ENCODE data around the gene PSME3IP1.
"Not testable (repeated sequence)": the region's sequence is repeated elsewhere in the genome, so short reads cannot be mapped to it uniquely, and the experiment has no call there.

PSME3IP1 gene, protein sequence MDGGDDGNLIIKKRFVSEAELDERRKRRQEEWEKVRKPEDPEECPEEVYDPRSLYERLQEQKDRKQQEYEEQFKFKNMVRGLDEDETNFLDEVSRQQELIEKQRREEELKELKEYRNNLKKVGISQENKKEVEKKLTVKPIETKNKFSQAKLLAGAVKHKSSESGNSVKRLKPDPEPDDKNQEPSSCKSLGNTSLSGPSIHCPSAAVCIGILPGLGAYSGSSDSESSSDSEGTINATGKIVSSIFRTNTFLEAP

DNA sequence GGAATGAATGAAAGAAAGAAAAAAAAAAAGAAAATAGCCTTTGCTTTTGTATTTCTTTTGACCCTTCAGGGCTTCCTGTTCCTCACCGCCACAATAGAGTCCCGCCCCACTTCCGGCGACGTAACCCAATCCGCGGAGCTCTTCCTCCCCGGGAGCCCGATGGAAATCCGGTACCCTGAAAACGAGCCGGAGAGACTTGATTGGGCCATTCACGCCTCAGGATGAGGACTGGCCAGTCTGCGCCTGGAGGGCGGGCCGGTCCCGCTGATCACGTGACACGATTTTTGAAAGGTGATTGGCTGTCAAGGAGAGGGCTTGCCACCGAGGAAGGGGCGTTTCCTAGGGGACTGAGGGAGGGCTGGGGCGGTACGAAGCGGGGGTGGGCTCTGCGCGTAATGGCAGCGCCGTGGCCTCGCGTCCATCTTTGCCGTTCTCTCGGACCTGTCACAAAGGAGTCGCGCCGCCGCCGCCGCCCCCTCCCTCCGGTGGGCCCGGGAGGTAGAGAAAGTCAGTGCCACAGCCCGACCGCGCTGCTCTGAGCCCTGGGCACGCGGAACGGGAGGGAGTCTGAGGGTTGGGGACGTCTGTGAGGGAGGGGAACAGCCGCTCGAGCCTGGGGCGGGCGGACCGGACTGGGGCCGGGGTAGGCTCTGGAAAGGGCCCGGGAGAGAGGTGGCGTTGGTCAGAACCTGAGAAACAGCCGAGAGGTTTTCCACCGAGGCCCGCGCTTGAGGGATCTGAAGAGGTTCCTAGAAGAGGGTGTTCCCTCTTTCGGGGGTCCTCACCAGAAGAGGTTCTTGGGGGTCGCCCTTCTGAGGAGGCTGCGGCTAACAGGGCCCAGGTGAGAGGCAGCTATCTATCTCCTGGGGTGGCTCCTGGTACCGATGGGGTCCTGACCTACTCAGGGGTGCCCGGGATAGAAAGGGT lies at the start of gene PSME3IP1, which contains the start of gene RSPRY1:
Gene PSME3IP1 (minus strand): TSS at position 95 of the 927 bp plus-strand sequence. CDS start 12,185 bp downstream, outside the sequence.
Gene RSPRY1 (plus strand): TSS at position 385 of the 927 bp plus-strand sequence. CDS start 18,330 bp downstream, outside the sequence.
- FAIRE-seq: peak; percentile 94
- peak; percentile 98 for DNase-seq (ENCODE audit: low spot score)

DNA sequence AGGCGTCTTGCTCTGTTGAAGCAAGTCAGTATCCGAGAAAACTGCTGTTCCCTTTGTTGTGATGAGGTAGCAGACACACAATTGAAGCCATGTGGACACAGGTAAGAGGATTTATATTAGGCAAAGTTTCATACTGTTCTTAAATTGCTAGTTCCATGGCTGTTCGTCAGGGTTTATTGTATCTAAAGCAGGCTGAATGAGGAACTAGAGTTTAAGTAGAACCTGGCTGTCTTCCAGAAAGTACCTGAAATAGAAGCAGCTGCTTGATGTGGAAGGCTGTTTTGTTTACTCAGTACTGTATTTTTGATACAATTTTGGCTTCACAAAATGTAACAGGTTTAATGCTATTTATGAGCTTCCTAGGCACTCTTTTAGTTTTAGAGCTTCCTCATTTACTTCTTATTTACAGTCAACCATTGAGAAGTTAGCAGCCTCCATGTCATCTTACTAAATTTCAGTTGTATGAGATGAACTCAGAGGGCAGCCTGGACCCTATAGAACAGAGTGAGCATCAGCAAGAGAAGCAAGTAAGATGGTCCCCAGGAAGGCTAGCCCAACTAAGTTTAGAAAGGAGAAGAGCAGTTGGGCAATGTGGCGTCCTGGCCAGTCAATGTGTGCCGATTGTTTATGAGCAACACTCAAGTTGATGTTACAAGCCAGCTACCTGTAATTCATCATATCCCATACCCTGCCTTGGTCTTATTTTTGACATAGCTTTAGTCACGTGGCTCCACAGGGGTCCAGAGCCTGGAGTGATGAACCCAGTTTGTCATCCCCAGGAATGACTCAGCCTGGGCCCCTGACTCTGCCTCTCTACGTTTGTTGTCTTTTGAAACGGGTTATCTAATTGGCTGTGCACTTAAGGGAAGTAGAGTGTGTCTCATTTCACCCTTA lies 49.5 kb upstream of the PSME3IP1 start:
- FAIRE-seq (no peak), DNase-seq (ENCODE audit: low spot score) (peak; percentile 69)

DNA sequence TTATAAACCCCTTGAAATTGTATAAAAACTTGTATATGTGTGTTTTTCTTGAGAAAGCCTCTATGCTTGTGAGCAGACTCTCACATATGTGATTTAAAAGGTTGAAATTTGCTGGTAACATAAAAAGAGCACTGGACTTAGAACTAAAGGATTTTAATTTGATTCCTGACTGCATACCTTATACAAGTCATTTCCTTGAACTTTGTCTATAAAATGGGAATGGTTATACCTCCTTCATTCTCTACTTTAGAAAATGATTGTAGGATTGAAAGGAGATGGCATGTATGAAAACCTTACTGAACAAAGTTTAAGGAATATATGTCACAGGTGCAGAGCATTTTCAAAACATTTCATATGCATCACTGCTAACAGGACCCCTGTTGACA lies 48.9 kb upstream of the PSME3IP1 start:
- DNase-seq (ENCODE audit: low spot score) (no peak), FAIRE-seq (no peak)

DNA sequence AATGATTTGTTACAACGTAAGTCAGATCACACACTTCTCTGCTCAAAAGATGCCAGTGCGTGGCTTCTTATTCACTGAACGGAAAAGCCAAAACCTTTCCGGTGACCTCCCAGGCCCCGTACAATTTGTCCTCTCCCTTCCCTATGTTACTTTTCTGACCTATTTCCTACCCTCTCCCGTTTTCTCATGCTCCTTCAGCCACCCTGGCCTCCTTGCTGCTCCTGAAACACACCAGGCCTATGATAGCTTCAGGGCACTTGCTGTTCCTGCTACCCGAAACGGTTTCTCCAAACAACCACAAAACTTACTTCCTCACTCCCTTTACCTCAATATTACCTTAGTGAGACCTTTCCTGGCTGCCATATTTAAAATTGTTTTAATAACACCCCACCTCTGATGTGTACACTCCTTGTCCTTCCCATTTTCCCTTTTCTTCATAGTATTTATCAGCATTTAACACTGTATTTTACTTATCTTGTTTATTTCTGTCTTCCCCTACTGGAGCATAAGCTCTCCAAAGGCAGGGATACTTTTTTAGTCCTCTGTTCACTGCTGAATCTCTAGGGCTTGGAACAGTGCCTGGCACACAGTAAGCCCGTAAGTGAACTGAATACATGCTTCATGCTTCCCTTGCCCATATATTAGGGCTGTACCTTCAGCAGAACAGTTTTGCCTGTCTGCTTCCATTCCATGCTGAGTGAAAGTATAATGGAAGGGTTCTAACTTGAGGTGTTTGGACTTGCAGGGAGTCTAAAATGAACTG lies 48.3 kb upstream of the PSME3IP1 start:
- no peak for FAIRE-seq

DNA sequence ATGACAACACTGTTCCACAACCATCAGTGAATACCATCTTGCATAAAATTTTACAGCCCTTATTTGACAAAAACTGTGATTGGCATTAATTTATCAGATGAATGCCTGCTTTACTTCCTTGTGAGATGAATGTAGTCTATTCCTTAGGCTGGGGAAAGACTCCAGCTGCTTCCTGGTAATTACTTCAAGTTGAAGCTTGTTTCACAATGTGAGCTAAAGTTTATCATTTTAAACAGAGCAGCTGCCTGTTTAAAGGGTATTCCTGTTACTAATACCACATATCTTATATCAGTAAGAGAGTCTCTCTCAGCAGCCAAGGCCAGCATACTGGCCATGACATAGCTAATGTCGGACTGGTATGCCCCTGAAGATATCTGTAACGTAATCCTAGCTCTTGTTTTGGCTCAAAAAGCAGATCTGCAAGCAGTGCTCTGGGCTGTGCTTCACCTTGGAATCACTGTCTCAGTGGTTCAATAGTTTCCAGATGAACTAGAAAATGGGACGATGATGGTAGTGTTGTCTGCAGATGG lies 46.0 kb upstream of the PSME3IP1 start:
- FAIRE-seq (no peak), DNase-seq (ENCODE audit: low spot score) (no peak)

More for the DNA sequence above, 48.3 kb upstream of the PSME3IP1 start:
- no peak for DNase-seq (ENCODE audit: low spot score)

DNA sequence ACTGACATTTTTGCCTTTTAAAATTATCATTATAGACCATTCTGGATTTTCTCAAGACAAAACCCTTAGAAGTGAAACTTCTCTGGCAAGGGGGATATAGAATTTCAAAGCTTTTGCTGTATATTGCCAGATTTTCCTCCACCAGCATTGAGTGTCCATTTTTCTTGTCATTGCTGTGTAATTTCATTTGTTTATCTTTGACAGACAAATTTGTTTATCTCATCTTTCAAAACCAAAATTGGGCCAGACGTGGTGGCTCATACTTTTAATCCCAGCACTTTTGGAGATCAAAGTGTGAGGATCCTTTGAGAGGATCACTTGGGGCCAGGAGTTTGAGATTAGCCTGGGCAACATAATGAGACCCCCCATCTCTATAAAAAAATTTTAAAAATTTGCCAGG lies 43.2 kb upstream of the PSME3IP1 start:
- FAIRE-seq (no peak), DNase-seq (ENCODE audit: low spot score) (no peak)

DNA sequence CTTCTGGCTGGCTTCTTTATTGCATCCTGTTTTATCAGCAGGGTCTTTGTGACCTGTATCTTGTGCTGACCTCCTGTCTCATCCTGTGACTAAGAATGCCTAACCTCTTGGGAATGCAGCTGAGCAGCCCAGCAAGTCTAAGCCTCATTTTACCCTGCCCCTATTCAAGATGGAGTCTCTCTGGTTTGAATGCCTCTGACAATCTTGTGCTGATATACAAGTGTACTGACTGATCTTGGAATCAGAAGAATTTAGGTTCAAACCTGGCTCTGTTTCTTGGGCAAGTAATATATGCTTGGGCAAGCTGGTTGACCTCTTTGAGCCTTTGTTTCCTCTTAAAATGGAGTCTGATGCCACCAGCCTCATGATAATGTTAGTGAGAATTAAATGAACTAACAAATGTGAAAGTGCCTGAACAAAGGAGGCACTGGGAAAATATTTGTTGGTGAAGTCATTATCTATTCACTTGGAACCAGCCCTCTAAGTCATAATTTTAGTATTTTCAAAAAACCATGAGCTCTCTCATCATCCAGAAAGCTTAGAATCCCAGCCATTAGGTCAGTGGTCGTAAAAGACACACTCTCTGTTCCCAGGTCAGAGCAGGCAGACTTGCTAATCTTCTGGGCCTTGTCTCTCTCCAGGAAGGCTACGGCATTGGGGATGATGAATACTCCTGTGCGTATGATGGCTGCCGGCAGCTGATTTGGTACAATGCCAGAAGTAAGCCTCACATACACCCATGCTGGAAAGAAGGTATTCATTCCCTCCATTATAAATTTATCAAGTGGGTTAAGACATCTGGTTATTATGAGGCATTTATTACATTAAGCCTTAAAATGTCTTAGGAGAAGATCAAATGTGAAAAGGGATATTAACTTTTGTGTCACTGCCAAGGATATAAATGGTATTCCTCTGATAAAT lies 41.1 kb upstream of the PSME3IP1 start:
- no peak for FAIRE-seq

DNA sequence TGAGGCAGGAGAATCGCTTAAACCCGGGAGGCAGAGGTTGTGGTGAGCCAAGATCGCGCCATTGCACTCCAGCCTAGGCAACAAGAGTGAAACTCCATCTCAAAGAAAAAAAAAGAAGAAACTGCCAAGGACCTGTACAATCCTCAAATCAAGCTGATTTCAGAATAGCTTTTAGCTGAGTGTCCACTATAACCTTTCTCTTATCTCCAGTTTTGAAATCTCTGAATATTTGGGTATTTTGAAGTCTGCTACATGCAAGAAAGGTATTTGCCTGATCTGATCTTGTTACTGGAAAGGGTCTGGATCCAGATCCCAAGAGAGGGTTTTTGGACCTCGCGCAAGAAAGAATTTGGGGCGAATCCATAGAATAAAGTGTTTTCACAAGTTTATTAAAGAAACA lies 40.1 kb upstream of the PSME3IP1 start:
- no peak for FAIRE-seq

More for the DNA sequence above, 41.1 kb upstream of the PSME3IP1 start:
- no peak for DNase-seq (ENCODE audit: low spot score)

DNA sequence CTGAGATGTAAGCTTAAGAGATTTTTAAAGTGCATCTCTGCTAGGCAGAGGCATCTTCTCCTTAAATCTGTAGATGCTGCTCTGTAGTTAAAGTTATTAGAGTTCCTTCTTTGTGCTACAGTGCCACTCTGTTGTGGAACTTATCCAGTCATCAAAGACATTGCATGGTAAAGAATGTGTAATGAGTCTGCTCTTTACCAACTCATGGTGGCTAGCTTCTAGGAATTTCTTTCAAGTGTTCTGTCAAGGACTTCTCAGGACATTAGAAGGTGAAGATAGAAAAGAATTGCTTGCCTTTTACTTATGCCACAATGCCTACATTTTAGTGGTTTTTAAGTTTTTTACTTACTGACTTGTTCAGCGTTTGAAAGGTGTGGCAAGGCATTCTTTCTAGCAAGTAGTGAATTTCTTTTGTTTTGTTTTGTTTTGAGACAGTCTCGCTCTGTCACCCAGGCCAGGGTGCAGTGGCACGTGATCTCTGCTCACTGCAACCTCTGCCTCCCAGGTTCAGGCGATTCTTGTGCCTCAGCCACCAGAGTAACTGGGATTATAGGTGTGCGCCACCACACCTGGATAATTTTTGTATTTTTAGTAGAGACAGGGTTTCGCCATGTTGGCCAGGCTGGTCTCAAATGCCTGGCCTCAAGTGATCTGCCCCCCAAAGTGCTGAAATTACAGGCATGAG lies 39.0 kb upstream of the PSME3IP1 start:
- DNase-seq (ENCODE audit: low spot score): no peak
- no peak for FAIRE-seq

More for the DNA sequence above, 40.1 kb upstream of the PSME3IP1 start:
- DNase-seq (ENCODE audit: low spot score): no peak

DNA sequence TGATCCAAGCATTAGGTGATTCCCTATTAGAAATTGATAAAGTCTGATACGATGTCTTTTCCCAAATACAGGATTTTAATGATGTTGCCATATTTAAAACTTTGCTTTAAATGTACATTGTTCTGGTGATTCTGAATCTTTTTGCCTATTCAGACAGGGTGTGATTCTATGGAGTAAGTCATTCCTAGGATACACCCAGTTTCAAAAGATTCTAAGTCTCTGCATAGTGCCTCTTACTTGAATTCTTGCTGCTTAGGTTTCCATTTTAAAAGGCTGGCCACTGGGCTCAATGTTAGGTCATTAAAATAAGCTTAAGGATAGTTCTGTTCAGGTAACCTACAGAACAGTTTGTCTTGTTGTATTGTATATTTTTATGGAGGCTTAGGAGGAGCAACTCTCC lies 37.2 kb upstream of the PSME3IP1 start:
- no peak for DNase-seq (ENCODE audit: low spot score)
- FAIRE-seq: no peak

DNA sequence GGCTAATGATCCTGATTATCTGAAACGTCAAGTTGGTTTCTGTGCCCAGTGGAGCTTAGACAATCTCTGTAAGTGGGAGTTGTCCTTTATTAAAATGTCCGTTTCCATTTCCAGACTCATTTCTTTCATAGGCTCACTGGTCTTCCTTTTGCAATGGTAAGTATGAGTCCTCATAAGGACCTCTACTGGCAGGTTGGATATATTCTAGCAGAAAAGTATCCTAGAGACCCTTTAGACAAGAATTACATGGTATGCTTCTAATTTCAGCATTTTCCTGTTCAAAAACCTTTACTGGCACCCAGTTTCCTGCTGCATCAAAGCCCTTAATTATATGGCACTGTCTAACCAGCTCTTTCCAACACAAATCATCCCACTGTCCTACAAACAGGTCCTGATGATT lies 31.1 kb upstream of the PSME3IP1 start:
- DNase-seq (ENCODE audit: low spot score) (no peak), FAIRE-seq (no peak)

DNA sequence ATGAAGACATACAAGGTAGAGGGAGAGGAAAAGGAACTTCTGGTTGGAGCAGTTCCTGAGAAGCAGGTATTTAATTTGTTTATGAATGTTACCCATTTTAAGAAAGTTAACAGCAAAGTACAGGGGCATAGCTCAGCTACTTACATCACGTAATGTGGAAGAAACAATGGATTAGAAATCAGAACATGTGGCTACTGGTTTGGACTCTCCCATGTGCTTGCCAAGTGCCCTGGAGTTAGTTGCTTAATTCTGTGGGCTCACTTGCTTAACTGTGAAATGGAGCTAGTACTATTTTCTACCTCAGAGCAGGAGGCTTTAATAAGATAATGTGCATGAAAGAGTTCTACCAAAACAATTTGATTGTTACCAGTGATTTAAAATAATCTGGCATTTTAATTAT lies 27.6 kb upstream of the PSME3IP1 start:
- DNase-seq (ENCODE audit: low spot score): no peak
- no peak for FAIRE-seq

DNA sequence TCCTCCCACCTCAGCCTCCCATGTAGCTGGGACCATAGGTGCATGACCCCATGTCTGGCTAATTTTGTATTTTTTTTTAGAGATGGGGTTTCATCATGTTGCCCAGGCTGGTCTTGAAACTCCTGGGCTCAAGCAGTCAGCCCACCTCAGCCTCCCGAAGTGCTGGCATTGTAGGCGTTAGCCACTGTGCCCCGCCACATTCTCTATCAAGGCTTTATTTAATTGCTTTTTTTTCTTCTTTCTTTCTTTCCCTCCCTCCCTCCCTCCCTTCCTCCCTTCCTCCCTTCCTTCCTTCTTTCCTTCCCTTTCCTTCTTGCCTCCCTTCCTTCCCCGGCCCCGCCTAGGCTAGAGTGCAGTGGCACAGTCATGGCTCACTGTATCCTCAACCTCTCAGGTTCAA lies 23.9 kb upstream of the PSME3IP1 start:
- DNase-seq (ENCODE audit: low spot score) (no peak), FAIRE-seq (no peak)

DNA sequence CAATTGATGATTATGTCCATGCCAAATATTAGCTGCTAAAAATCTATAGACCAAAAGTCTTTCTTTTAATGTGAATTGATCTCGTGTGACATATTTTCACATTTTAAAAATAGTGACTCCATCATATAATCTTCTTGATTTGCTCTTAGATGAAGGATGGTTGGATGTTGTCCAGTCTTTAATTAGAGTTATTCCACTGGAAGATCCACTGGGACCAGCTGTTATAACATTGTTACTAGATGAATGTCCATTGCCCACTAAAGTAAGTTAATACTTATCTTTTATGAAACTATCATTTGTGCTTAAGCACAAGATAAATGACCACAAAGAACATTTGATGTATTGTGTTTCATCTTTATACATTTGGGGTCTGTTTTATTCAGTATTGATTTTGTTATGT lies 23.1 kb upstream of the PSME3IP1 start:
- no peak for FAIRE-seq
- DNase-seq (ENCODE audit: low spot score): no peak

DNA sequence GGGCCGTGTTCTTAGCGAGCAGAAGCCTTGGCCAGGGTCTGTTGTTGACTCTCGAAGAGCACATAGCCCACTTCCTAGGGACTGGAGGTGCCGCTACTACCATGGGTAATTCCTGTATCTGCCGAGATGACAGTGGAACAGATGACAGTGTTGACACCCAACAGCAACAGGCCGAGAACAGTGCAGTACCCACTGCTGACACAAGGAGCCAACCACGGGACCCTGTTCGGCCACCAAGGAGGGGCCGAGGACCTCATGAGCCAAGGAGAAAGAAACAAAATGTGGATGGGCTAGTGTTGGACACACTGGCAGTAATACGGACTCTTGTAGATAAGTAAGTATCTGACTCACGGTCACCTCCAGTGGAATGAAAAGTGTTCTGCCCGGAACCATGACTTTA lies 18.8 kb upstream of the PSME3IP1 start:
- FAIRE-seq (no peak), DNase-seq (ENCODE audit: low spot score) (no peak)

DNA sequence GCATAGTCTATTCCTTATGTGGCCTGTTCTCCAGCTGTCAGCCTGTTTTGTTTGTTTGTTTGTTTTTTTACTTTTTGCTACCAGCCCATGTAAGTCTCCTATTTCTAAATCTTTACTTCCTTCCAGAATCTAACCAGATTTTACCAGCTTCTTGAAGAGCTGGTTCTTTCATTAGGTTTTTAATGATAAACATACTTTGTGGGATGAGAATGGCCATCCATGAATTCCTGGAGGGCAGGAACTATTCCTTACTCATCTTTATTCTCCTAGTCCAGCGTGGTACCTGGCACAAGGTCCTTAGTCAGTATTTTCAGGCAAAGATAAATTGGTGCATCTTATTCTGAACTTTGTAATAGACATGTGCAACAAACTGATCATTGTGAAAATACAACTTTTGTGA lies 17.6 kb upstream of the PSME3IP1 start:
- no peak for DNase-seq (ENCODE audit: low spot score)
- FAIRE-seq: no peak

DNA sequence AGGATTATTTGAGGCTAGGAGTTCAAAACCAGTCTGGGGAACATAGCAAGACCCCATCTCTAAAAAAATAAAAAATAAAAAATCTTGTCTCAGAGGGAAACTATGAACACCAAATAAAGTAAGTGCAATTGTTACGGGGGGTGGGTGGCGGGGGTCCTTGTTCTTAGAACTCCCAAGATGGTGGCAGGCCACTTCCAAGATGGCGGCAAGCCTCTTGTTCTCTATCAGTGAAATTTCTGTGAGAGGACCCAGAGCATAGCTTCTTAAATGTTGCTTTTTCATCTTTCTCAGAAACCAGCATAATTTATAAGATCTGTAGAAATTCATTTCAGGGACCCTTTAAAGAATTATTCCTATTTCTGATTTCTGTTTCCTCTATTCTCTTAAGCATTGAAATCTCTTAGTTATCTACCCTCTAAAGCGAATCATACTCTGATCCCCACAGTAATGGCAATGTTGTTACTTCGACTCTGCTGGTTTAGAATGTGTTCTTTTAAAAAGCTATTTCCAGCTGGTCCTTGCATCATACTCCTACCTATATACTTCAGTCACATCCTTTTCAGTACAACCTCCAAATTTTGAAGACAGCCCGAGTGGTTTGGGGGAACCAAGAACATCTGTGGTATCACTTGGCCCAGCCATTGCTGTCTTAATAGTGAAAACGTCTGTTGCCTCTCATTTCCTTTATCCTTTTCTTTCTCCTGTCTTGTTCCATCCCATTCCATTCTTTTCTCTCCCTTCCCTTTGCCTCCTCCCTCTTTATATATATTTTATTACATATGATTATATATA lies 16.5 kb upstream of the PSME3IP1 start:
- FAIRE-seq: no peak
- no peak for DNase-seq (ENCODE audit: low spot score)

DNA sequence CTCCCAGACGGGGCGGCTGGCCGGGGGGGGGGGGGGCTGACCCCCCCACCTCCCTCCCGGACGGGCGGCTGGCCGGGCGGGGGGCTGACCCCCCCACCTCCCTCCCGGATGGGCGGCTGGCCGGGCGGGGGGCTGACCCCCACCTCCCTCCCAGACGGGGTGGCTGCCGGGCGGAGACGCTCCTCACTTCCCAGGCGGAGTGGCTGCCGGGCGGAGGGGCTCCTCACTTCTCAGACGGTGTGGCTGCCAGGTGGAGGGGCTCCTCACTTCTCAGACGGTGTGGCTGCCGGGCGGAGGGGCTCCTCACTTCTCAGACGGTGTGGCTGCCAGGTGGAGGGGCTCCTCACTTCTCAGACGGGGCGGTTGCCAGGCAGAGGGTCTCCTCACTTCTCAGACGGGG lies 15.1 kb upstream of the PSME3IP1 start:
- not testable (repeated sequence) for FAIRE-seq; DNase-seq (ENCODE audit: low spot score)
